ENCODE measurements around the gene PARVA. TPM values are rescaled to one million over a fixed set of nuclear protein-coding genes. Genes with fewer than 3 reads are reported as not detected.

The PARVA gene
- total RNA-seq, 1 experiment from 2014 or later, result 18.1 TPM

- Histone ChIP-seq H3K4me1 (ENCODE audit: insufficient read depth, low read length) (peaks cover 4% of the 10 kb centered on the region; the same call in 1 of the 2 replicates), H3K27me3 (ENCODE audit: insufficient read depth, low read length) (no peaks in the 10 kb centered on the region), H3K79me2 (ENCODE audit: insufficient read depth, low read length) (no peaks in the 10 kb centered on the region), H4K8ac (replicated peaks; ENCODE audit: insufficient read length, low read depth, low read length) (no peak overlapping the region), H2BK5ac (ENCODE audit: insufficient read length, low read length) (no peak overlapping the region), H4K20me1 (ENCODE audit: control insufficient read depth, insufficient read depth, insufficient read length) (no peaks in the 10 kb centered on the region), H3K9ac (ENCODE audit: extremely low read depth, insufficient read length, low read length) (no peak overlapping the region), H3K23ac (ENCODE audit: insufficient read length, low read depth, low read length) (no peak overlapping the region), H3K79me1 (ENCODE audit: insufficient read depth, low read depth, low read length, poor library complexity, severe bottlenecking) (no peaks in the 10 kb centered on the region), H2BK120ac (ENCODE audit: low read depth, low read length, poor library complexity, severe bottlenecking) (no peak overlapping the region), H2BK20ac (ENCODE audit: low read depth, low read length, poor library complexity, severe bottlenecking) (no peak overlapping the region), H3K27ac (ENCODE audit: insufficient read length, low read depth, low read length) (no peak overlapping the region), H3K9me3 (ENCODE audit: control insufficient read depth, low read depth, low read length) (no peaks in the 10 kb centered on the region), H2BK12ac (ENCODE audit: insufficient read length, low read depth, low read length) (no peak overlapping the region), H3T11ph (ENCODE audit: low read length) (no peak overlapping the region), H3K4me2 (ENCODE audit: insufficient read depth, insufficient read length, low read length) (no peak overlapping the region), H3K23me2 (ENCODE audit: insufficient read length, low read depth, low read length, poor library complexity, severe bottlenecking) (no peaks in the 10 kb centered on the region), H3K56ac (ENCODE audit: insufficient read length, low read depth, low read length) (no peak overlapping the region), H3K4ac (ENCODE audit: low read depth, low read length) (no peak overlapping the region), H4K91ac (ENCODE audit: insufficient read length, low read depth, low read length) (no peak overlapping the region), H2BK15ac (ENCODE audit: low read depth, low read length) (no peak overlapping the region), H4K5ac (ENCODE audit: insufficient read length, low read depth, low read length) (no peak overlapping the region), H3K18ac (ENCODE audit: insufficient read length, low read depth, low read length) (no peak overlapping the region), H2AFZ (ENCODE audit: low read length) (no peak overlapping the region), H2AK5ac (ENCODE audit: insufficient read length, low read length) (no peak overlapping the region), H3K14ac (ENCODE audit: insufficient read depth, low read length) (no peak overlapping the region)
- DNase-seq, result no peak
- Mint-ChIP-seq H3K4me1 (peaks cover 15 to 20% of the 10 kb centered on the region in 2 experiments), H3K27ac (no peak overlapping the region), H3K9me3 (no peaks in the 10 kb centered on the region), H3K4me3 (no peak overlapping the region), H3K27me3 (ENCODE audit: low read depth) (peaks cover 5% of the 10 kb centered on the region), H3K36me3 (ENCODE audit: insufficient read depth in 1 of 3, low read depth in 3 of 3) (peaks cover 0 to 2% (median 0%) of the 10 kb centered on the region in 3 experiments; a peak in 1 of 7 replicates)
- no peak for TF ChIP-seq CTCF (conservative IDR thresholded peaks at IDR 0.05)
- WGBS (ENCODE audit: extremely low coverage, insufficient read length, low lambda C conversion rate), result no CpG with 5 or more reads among the region's 7 CpGs
Observed at GRCh38 chr11:12497431-12497830, 120.1 kb downstream of the PARVA start.
